Stomach (tissue), 9 donors: Measurements from ENCODE around the gene KLHDC7B. TPM values are rescaled to one million over a fixed set of nuclear protein-coding genes. Genes with fewer than 3 reads are reported as not detected.
A peak's percentile ranks its signal among the peaks of the same experiment; 100 is the strongest.

Experiments
- DNase-seq, 2 donors: peaks; one replicate each; pipeline versions ENCODE4 v3.0.0 to v3.0.0-alpha.2; 2013 to 2019
- H3K27ac ChIP-seq, 5 donors: fragments of 200-600 bp in 4 of 5; sonication (generic) in 4 of 5; one replicate each; pipeline ENCODE4 v1.5.1; 2013 to 2019; ENCODE audit warnings: mild to moderate bottlenecking in 1 of 5, moderate library complexity in 1 of 5
- H3K27me3 ChIP-seq, 3 donors: fragments of 200-600 bp; sonication (generic); one replicate each; pipeline ENCODE4 v1.5.1; 2017 to 2019; ENCODE audit warnings: mixed run types in 1 of 3
- H3K36me3 ChIP-seq, 4 donors: fragments of 200-600 bp; sonication (generic); 1 replicate in 3 of 4; 2 replicates in 1 of 4; pipeline ENCODE4 v1.5.1; 2016 to 2019
- H3K4me1 ChIP-seq, 4 donors: fragments of 200-600 bp; sonication (generic); one replicate each; pipeline ENCODE4 v1.5.1; 2016 to 2019
- H3K4me3 ChIP-seq, 4 donors: fragments of 200-600 bp; sonication (generic) in 3 of 4; one replicate each; pipeline ENCODE4 v1.5.1; 2016 to 2019; ENCODE audit warnings: mild to moderate bottlenecking in 1 of 4
- H3K9me3 ChIP-seq, 4 donors: fragments of 200-600 bp; sonication (generic); one replicate each; pipeline ENCODE4 v1.5.1; 2016 to 2019
- EP300 ChIP-seq: sonication (generic); formaldehyde crosslinking; IDR thresholded peaks from one replicate; pipeline ENCODE4 v1.6.1; 2017; ENCODE audit warnings: antibody characterized with exemption
- POLR2A ChIP-seq, 4 donors: fragments of 450-650 bp; IDR thresholded peaks; one replicate each; pipeline ENCODE4 v1.6.1; 2016; ENCODE audit warnings: antibody characterized with exemption in 4 of 4, control low read depth in 2 of 4, mild to moderate bottlenecking in 1 of 4, moderate library complexity in 1 of 4
- POLR2AphosphoS5 ChIP-seq, 3 donors: sonication (generic); formaldehyde crosslinking; IDR thresholded peaks; one replicate each; pipeline ENCODE4 v1.6.1; 2016; ENCODE audit warnings: antibody characterized with exemption in 3 of 3
- WGBS, 5 donors: extraction: QIAGEN DNeasy Blood & Tissue Kit in 3 of 5; methylation state at CpG; one replicate each; pipeline versions ENCODE4 v1.1.5 to v1.1.7; 2013 to 2018; 5-methylcytosine and 5-hydroxymethylcytosine counted together
- intact Hi-C: fragments of 100-400 bp; cut with DNase I; formaldehyde crosslinking; loops from one replicate; pipeline ENCODE4 v1.15.1; 2023; ENCODE audit warnings: low total_unique reads
- polyA plus RNA-seq, 3 donors: library from polyadenylated mRNA; stranded (reverse); fragments of 200-250 nt; gene quantifications; one replicate each; pipeline ENCODE4 v1.2.3, GENCODE V29; 2013
- total RNA-seq, 5 donors: library from RNA; depleted of rRNA; stranded (reverse); fragments of >200 nt; gene quantifications; one replicate each; pipeline versions ENCODE4 v1.1.0 to v1.2.3, GENCODE V29; 2014 to 2016
- TF ChIP-seq, protein P1 (sequence below), 7 experiments: fragments of 450-650 bp in 4 of 7; fragments of 200-600 bp in 3 of 7; sonication (generic) in 3 of 7; IDR thresholded peaks; one replicate each; pipeline ENCODE4 v1.5.1; 2016 to 2019; ENCODE audit warnings: antibody characterized with exemption in 7 of 7, control low read depth in 2 of 7, mild to moderate bottlenecking in 1 of 7
- donor health status: healthy with polysubstance abuse.
- donor health status: Bipolar disorder and iron deficiency.
- donor health status: healthy.

The KLHDC7B gene
- total and polyA plus RNA-seq, 8 donors, result 0.25 to 0.46 TPM; not detected in 6

DNA sequence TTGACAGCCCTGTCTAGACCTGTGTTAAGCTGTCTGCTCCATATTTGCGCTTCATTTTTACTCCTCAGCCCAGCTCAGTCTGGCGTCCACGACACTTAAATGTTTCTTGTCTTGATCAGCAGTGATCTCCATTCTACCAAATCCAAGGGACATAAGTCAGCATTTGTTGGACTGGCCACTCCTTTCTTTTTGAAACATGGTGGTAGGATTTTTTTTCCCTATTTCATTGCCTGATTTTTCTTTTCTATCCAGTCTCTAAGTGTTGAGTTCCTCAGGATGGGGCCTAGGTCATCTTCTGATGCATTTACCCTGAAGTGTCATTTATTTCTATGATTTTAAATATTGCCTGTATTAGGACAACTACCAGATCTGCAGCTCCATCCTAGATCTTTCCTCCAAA, 36.8 kb upstream of the KLHDC7B start:
- peaks cover 17 to 34% (median 32%) of the 10 kb centered on the region in 4 donors for H3K36me3 ChIP-seq
- peaks cover 23 to 50% (median 40%) of the 10 kb centered on the region in 4 donors for H3K4me1 ChIP-seq
- intact Hi-C loops, result loop anchor here (10.0 kb wide), 1 partner anchor 254 kb away; the partner anchor contains the start of gene HDAC10
- peak overlapping the region; percentile 67 to 95 (median 86) for H3K4me3 ChIP-seq
- TF ChIP-seq, protein P1, sequence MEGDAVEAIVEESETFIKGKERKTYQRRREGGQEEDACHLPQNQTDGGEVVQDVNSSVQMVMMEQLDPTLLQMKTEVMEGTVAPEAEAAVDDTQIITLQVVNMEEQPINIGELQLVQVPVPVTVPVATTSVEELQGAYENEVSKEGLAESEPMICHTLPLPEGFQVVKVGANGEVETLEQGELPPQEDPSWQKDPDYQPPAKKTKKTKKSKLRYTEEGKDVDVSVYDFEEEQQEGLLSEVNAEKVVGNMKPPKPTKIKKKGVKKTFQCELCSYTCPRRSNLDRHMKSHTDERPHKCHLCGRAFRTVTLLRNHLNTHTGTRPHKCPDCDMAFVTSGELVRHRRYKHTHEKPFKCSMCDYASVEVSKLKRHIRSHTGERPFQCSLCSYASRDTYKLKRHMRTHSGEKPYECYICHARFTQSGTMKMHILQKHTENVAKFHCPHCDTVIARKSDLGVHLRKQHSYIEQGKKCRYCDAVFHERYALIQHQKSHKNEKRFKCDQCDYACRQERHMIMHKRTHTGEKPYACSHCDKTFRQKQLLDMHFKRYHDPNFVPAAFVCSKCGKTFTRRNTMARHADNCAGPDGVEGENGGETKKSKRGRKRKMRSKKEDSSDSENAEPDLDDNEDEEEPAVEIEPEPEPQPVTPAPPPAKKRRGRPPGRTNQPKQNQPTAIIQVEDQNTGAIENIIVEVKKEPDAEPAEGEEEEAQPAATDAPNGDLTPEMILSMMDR (IDR thresholded peaks at IDR 0.05), result no peak
- no peak for TF ChIP-seq POLR2AphosphoS5 (IDR thresholded peaks at IDR 0.05)
- DNase-seq, result peak in 1 of 2 donors; percentile 21
- no peaks in the 10 kb centered on the region for H3K27me3 ChIP-seq
- peak overlapping the region in 4 of 5 donors; percentile 91 to 98 (median 98) for H3K27ac ChIP-seq
- H3K9me3 ChIP-seq, result no peaks in the 10 kb centered on the region
- 2 to 10% (median 7%) methylated on average over 3 of the region's 3 CpGs for WGBS, 5 donors

DNA sequence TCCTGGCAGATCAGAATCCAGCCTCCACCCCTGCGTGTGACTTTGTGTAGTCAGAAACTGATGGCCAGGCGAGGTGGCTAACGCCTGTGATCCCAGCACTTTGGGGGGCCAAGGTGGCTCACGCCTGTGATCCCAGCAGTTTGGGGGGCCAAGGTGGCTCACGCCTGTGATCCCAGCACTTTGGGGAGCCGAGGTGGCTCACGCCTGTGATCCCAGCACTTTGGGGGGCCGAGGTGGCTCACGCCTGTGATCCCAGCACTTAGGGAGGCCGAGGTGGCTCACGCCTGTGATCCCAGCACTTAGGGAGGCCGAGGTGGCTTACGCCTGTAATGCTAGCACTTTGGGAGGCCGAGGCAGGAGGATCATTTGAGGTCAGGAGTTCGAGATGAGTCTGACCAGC, 32.5 kb upstream of the KLHDC7B start:
- no peak overlapping the region for H3K4me3 ChIP-seq
- no peak overlapping the region for H3K27ac ChIP-seq
- peaks cover 10 to 43% (median 36%) of the 10 kb centered on the region in 4 donors for H3K36me3 ChIP-seq
- intact Hi-C loops, result no loop called here
- peaks cover 12 to 26% (median 21%) of the 10 kb centered on the region in 4 donors for H3K4me1 ChIP-seq
- H3K9me3 ChIP-seq, result no peaks in the 10 kb centered on the region
- TF ChIP-seq, protein P1 (IDR thresholded peaks at IDR 0.05), result no peak
- TF ChIP-seq EP300 (no peak), POLR2A (IDR thresholded peaks at IDR 0.05) (no peak), POLR2AphosphoS5 (IDR thresholded peaks at IDR 0.05) (no peak)
- H3K27me3 ChIP-seq, result no peaks in the 10 kb centered on the region
- WGBS, 5 donors, result 96 to 98% (median 97%) methylated on average over 15 of the region's 15 CpGs
- no peak for DNase-seq

DNA sequence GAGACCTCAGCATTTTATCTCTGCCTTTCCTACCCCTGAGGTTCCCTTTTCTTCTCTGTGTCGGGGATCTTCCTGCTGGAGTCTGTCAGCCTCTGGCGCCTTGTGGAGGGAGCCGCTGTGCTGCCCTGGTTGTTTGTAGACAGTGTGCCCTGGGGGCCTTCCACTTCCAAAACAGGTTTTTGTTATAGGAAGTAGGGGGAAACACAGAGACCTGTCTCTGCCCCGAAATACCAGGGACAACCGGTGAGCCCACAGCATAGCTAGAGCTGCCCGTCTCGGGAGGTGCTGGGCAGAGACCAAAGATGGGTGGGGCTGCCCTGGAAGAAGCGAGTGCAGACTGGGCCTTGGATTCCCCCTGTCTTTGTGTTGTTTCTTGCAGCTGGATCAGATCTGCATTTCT, 29.6 kb upstream of the KLHDC7B start:
- peaks cover 28 to 69% (median 58%) of the 10 kb centered on the region in 4 donors for H3K36me3 ChIP-seq
- 84 to 91% (median 88%) methylated on average over 6 to 8 of the region's 8 CpGs for WGBS, 5 donors
- H3K4me1 ChIP-seq, result peaks cover 0 to 6% (median 2%) of the 10 kb centered on the region in 4 donors
- TF ChIP-seq POLR2AphosphoS5 (IDR thresholded peaks at IDR 0.05) (no peak), EP300 (no peak), POLR2A (IDR thresholded peaks at IDR 0.05) (no peak)
- TF ChIP-seq, protein P1 (IDR thresholded peaks at IDR 0.05), result no peak
- intact Hi-C loops, result no loop called here
- H3K27ac ChIP-seq, result no peak overlapping the region
- no peak overlapping the region for H3K4me3 ChIP-seq
- no peaks in the 10 kb centered on the region for H3K27me3 ChIP-seq
- H3K9me3 ChIP-seq, result no peaks in the 10 kb centered on the region
- no peak for DNase-seq

- no peak for DNase-seq
- TF ChIP-seq EP300 (no peak), POLR2A (IDR thresholded peaks at IDR 0.05) (no peak), POLR2AphosphoS5 (IDR thresholded peaks at IDR 0.05) (no peak)
- TF ChIP-seq, protein P1 (IDR thresholded peaks at IDR 0.05), result no peak
- Histone ChIP-seq H3K27ac (no peak overlapping the region), H3K27me3 (no peaks in the 10 kb centered on the region), H3K9me3 (no peaks in the 10 kb centered on the region), H3K4me1 (peaks cover 0 to 4% (median 2%) of the 10 kb centered on the region in 4 donors), H3K4me3 (no peak overlapping the region), H3K36me3 (peaks cover 32 to 72% (median 65%) of the 10 kb centered on the region in 4 donors)
- 83 to 88% (median 85%) methylated on average over 15 to 16 of the region's 16 CpGs for WGBS, 5 donors
- intact Hi-C loops, result no loop called here
Observed at GRCh38 chr22:50516891-50517290, 28.8 kb upstream of the KLHDC7B start.
